DOHH2 (cell line): ENCODE measurements around the gene SAMSN1.

Source experiments
- H3F3A ChIP-seq: fragments of 200-600 bp; sonication (generic), shearing (Covaris generic); 2 replicates; pipeline ENCODE4 v1.6.0; 2016; ENCODE audit warnings: antibody characterized with exemption, mild to moderate bottlenecking; ENCODE audit not compliant: control insufficient read depth, insufficient read depth
- H3K27ac ChIP-seq: fragments of 200-600 bp; sonication (generic); 2 replicates; pipeline ENCODE4 v1.5.1; 2014; ENCODE audit warnings: low read depth, mild to moderate bottlenecking, low read length, moderate library complexity
- H3K27me3 ChIP-seq: fragments of 200-600 bp; sonication (generic); 2 replicates; pipeline ENCODE4 v1.6.1; 2014; ENCODE audit warnings: mild to moderate bottlenecking, low read length, mixed read lengths; ENCODE audit not compliant: control insufficient read depth
- H3K36me3 ChIP-seq: fragments of 200-600 bp; sonication (generic); 2 replicates; pipeline ENCODE4 v1.6.1; 2014; ENCODE audit warnings: mild to moderate bottlenecking, low read length, moderate library complexity, mixed read lengths; ENCODE audit not compliant: control insufficient read depth
- H3K4me1 ChIP-seq: fragments of 200-600 bp; sonication (generic); 2 replicates; pipeline ENCODE4 v1.6.1; 2014; ENCODE audit warnings: mild to moderate bottlenecking, low read length, mixed read lengths; ENCODE audit not compliant: control insufficient read depth
- H3K4me2 ChIP-seq: fragments of 200-600 bp; sonication (generic); 2 replicates; pipeline ENCODE4 v1.6.0; 2014; ENCODE audit warnings: mild to moderate bottlenecking, low read length, moderate library complexity
- H3K4me3 ChIP-seq: fragments of 200-600 bp; sonication (generic); 2 replicates; pipeline ENCODE4 v1.5.1; 2014; ENCODE audit warnings: mild to moderate bottlenecking, low read length, mixed read lengths
- H3K79me2 ChIP-seq: fragments of 200-600 bp; sonication (generic); 2 replicates; pipeline ENCODE4 v1.6.1; 2014; ENCODE audit warnings: mild to moderate bottlenecking, low read length, mixed read lengths; ENCODE audit not compliant: control insufficient read depth
- H3K9me2 ChIP-seq: fragments of 200-600 bp; sonication (generic); replicated peaks from 2 replicates; pipeline ENCODE4 v1.6.1; 2014; ENCODE audit warnings: mild to moderate bottlenecking, low read length, mixed read lengths; ENCODE audit not compliant: control insufficient read depth
- H3K9me3 ChIP-seq: fragments of 200-600 bp; sonication (generic); 2 replicates; pipeline ENCODE4 v1.6.1; 2014; ENCODE audit warnings: antibody characterized with exemption, low read length, mixed read lengths; ENCODE audit not compliant: control insufficient read depth, insufficient read depth
- H4K20me1 ChIP-seq: fragments of 200-600 bp; sonication (generic); 2 replicates; pipeline ENCODE4 v1.6.0; 2014; ENCODE audit warnings: low read depth, mild to moderate bottlenecking, antibody characterized with exemption, low read length, moderate library complexity; ENCODE audit not compliant: control insufficient read depth, insufficient read depth
- CTCF ChIP-seq: fragments of 200-600 bp; sonication (generic); IDR thresholded peaks from one replicate; pipeline ENCODE4 v1.5.1; 2014; ENCODE audit warnings: antibody characterized with exemption, mild to moderate bottlenecking, low read depth, low read length; ENCODE audit not compliant: poor library complexity, severe bottlenecking
- EZH2phosphoT487 ChIP-seq: fragments of 200-600 bp; sonication (generic); IDR thresholded peaks from 2 replicates; pipeline ENCODE4 v1.6.1; 2017; ENCODE audit warnings: borderline replicate concordance, mild to moderate bottlenecking, antibody characterized with exemption, low read length, moderate library complexity, mixed read lengths

SAMSN1 gene

GRCh38 chr21:14493731-14494130 lies 52.4 kb downstream of the SAMSN1 start:
- H3K79me2 ChIP-seq: no peaks in the 10 kb centered on the region
- no peaks in the 10 kb centered on the region for H3K9me3 ChIP-seq
- H3K27ac ChIP-seq: no peak overlapping the region
- no peaks in the 10 kb centered on the region for H4K20me1 ChIP-seq
- H3K4me3 ChIP-seq: no peak overlapping the region
- no peaks in the 10 kb centered on the region for H3K36me3 ChIP-seq
- no peak overlapping the region for H3K4me2 ChIP-seq
- TF ChIP-seq CTCF (no peak), EZH2phosphoT487 (no peak)
- H3K4me1 ChIP-seq: no peaks in the 10 kb centered on the region
- H3K9me2 ChIP-seq: no peaks in the 10 kb centered on the region
- no peaks in the 10 kb centered on the region for H3K27me3 ChIP-seq
- H3F3A ChIP-seq: no peaks in the 10 kb centered on the region

- Histone ChIP-seq H3K27ac (no peak overlapping the region), H3K79me2 (no peaks in the 10 kb centered on the region), H3K36me3 (no peaks in the 10 kb centered on the region), H3K4me2 (no peak overlapping the region), H3K4me1 (no peaks in the 10 kb centered on the region), H4K20me1 (no peaks in the 10 kb centered on the region), H3K4me3 (no peak overlapping the region), H3K9me3 (no peaks in the 10 kb centered on the region), H3K27me3 (no peaks in the 10 kb centered on the region), H3K9me2 (no peaks in the 10 kb centered on the region), H3F3A (no peaks in the 10 kb centered on the region)
- TF ChIP-seq CTCF (no peak), EZH2phosphoT487 (no peak)
Measured at GRCh38 chr21:14492931-14493330, 53.2 kb downstream of the SAMSN1 start.

GRCh38 chr21:14491269-14491681 lies 54.8 kb downstream of the SAMSN1 start:
- no peak overlapping the region for H3K4me2 ChIP-seq
- no peak overlapping the region for H3K4me3 ChIP-seq
- no peaks in the 10 kb centered on the region for H3F3A ChIP-seq
- H3K27ac ChIP-seq: no peak overlapping the region
- TF ChIP-seq EZH2phosphoT487: no peak
- TF ChIP-seq CTCF: no peak
- H3K9me2 ChIP-seq: no peaks in the 10 kb centered on the region
- no peaks in the 10 kb centered on the region for H3K36me3 ChIP-seq
- no peaks in the 10 kb centered on the region for H3K4me1 ChIP-seq
- no peaks in the 10 kb centered on the region for H4K20me1 ChIP-seq
- H3K9me3 ChIP-seq: no peaks in the 10 kb centered on the region
- H3K27me3 ChIP-seq: no peaks in the 10 kb centered on the region
- no peaks in the 10 kb centered on the region for H3K79me2 ChIP-seq
